NK-92 (cell line): ENCODE data around the gene SNX24.
"Not testable (repeated sequence)": the region's sequence is repeated elsewhere in the genome, so short reads cannot be mapped to it uniquely, and the experiment has no call there.

Experiments used
- DNase-seq: peaks from one replicate; lab custom pipeline; 2025; ENCODE audit not compliant: unreplicated experiment; lab: John Stamatoyannopoulos, UW

Gene SNX24

GRCh38 chr5:122845229-122846050 lies at the start of gene SNX24:
Gene SNX24 (plus strand): TSS chr5:122845613. CDS start chr5:122845634, 21 bp downstream.
- no peak for DNase-seq

- DNase-seq: no peak
Measured at GRCh38 chr5:122805481-122805880, 39.9 kb upstream of the SNX24 start.

GRCh38 chr5:122810405-122810804 lies 35.0 kb upstream of the SNX24 start:
- no peak for DNase-seq

GRCh38 chr5:122815218-122815767 lies 30.1 kb upstream of the SNX24 start:
- no peak for DNase-seq

GRCh38 chr5:122816756-122817155 lies 28.7 kb upstream of the SNX24 start:
- no peak for DNase-seq

- no peak for DNase-seq
Measured at GRCh38 chr5:122831984-122832383, 13.4 kb upstream of the SNX24 start.

GRCh38 chr5:122835681-122836080 lies 9.7 kb upstream of the SNX24 start:
- DNase-seq: no peak

- no peak for DNase-seq
Measured at GRCh38 chr5:122836947-122837346, 8.5 kb upstream of the SNX24 start.

GRCh38 chr5:122839731-122840130 lies 5.7 kb upstream of the SNX24 start:
- DNase-seq: no peak

- no peak for DNase-seq
Measured at GRCh38 chr5:122842016-122842580, 3.3 kb upstream of the SNX24 start.

- no peak for DNase-seq
Measured at GRCh38 chr5:122844136-122844909, 1.1 kb upstream of the SNX24 start.

- no peak for DNase-seq
Measured at GRCh38 chr5:122844910-122845228, 544 bp upstream of the SNX24 start.

- no peak for DNase-seq
Measured at GRCh38 chr5:122846051-122846550, 688 bp downstream of the SNX24 start.

GRCh38 chr5:122847687-122848081 lies 2.3 kb downstream of the SNX24 start:
- no peak for DNase-seq

GRCh38 chr5:122849771-122850170 lies 4.4 kb downstream of the SNX24 start:
- DNase-seq: no peak

GRCh38 chr5:122857538-122857937 lies 12.1 kb downstream of the SNX24 start:
- DNase-seq: not testable (repeated sequence)

- DNase-seq: no peak
Measured at GRCh38 chr5:122858451-122858850, 13.0 kb downstream of the SNX24 start.

GRCh38 chr5:122863240-122863639 lies 17.8 kb downstream of the SNX24 start:
- no peak for DNase-seq

GRCh38 chr5:122863721-122864120 lies 18.3 kb downstream of the SNX24 start:
- no peak for DNase-seq

- no peak for DNase-seq
Measured at GRCh38 chr5:122864400-122864799, 19.0 kb downstream of the SNX24 start.

GRCh38 chr5:122864842-122865241 lies 19.4 kb downstream of the SNX24 start:
- DNase-seq: no peak
